NT2/D1 (cell line): ENCODE measurements around the gene TGFB1I1.

Experiments
- DNase-seq: peaks from one replicate; pipeline ENCODE4 v3.0.0-alpha.2; 2011; ENCODE audit warnings: low read depth, low spot score
- H3K27me3 ChIP-seq: 2 replicates; pipeline ENCODE4 v1.6.0; 2011; ENCODE audit warnings: mild to moderate bottlenecking; ENCODE audit not compliant: insufficient read length, insufficient read depth
- H3K36me3 ChIP-seq: 2 replicates; pipeline ENCODE4 v1.6.1; 2011; ENCODE audit warnings: mild to moderate bottlenecking, low read length, mixed read lengths; ENCODE audit not compliant: insufficient read depth, insufficient read length
- H3K4me1 ChIP-seq: 2 replicates; pipeline ENCODE4 v1.5.1; 2011; ENCODE audit not compliant: insufficient read depth, insufficient read length
- H3K4me3 ChIP-seq: 2 replicates; pipeline ENCODE4 v1.5.1; 2011; ENCODE audit warnings: low read depth; ENCODE audit not compliant: insufficient read length
- H3K9ac ChIP-seq: 2 replicates; pipeline ENCODE4 v1.6.0; 2011; ENCODE audit warnings: low read depth; ENCODE audit not compliant: insufficient read length
- H3K9me3 ChIP-seq: 2 replicates; pipeline ENCODE4 v1.5.1; 2011; ENCODE audit warnings: mild to moderate bottlenecking, low read length; ENCODE audit not compliant: insufficient read depth
- SUZ12 ChIP-seq: IDR thresholded peaks from 2 replicates; pipeline ENCODE4 v1.6.1; 2011; ENCODE audit not compliant: insufficient read length, insufficient read depth; ENCODE audit errors: extremely low read depth
- YY1 ChIP-seq: IDR thresholded peaks from 2 replicates; pipeline ENCODE4 v1.6.1; 2011; ENCODE audit not compliant: insufficient read length, insufficient read depth
- ZNF274 ChIP-seq: IDR thresholded peaks from 2 replicates; pipeline ENCODE4 v1.6.1; 2011; ENCODE audit warnings: mild to moderate bottlenecking, low read depth, low read length

The TGFB1I1 gene

GRCh38 chr16:31504159-31504558 lies 32.2 kb downstream of the TGFB1I1 start:
- DNase-seq: no peak
- TF ChIP-seq ZNF274 (no peak), SUZ12 (no peak), YY1 (no peak)
- peaks cover 38% of the 10 kb centered on the region for H3K36me3 ChIP-seq
- no peaks in the 10 kb centered on the region for H3K4me1 ChIP-seq
- no peak overlapping the region for H3K4me3 ChIP-seq
- H3K27me3 ChIP-seq: no peaks in the 10 kb centered on the region
- no peak overlapping the region for H3K9ac ChIP-seq
- H3K9me3 ChIP-seq: no peaks in the 10 kb centered on the region

- no peak for DNase-seq
- Histone ChIP-seq H3K4me1 (no peaks in the 10 kb centered on the region), H3K4me3 (no peak overlapping the region), H3K27me3 (no peaks in the 10 kb centered on the region), H3K9me3 (no peaks in the 10 kb centered on the region), H3K9ac (no peak overlapping the region), H3K36me3 (peaks cover 26% of the 10 kb centered on the region)
- TF ChIP-seq YY1: no peak
- no peak for TF ChIP-seq SUZ12
- no peak for TF ChIP-seq ZNF274
These were observed 33.5 kb downstream of the TGFB1I1 start for GRCh38 chr16:31505483-31505882.

- H3K9me3 ChIP-seq: 0 out of 2 replicates have a peak, but pooled peaks cover 2% of the 10 kb centered on the region
- peak overlapping the region; percentile 96 for H3K4me3 ChIP-seq
- DNase-seq: no peak
- peak overlapping the region; percentile 96 for H3K9ac ChIP-seq
- TF ChIP-seq ZNF274 (no peak), YY1 (no peak), SUZ12 (no peak)
- peaks cover 25% of the 10 kb centered on the region for H3K36me3 ChIP-seq
- no peaks in the 10 kb centered on the region for H3K4me1 ChIP-seq
- H3K27me3 ChIP-seq: no peaks in the 10 kb centered on the region
These were observed 35.6 kb downstream of the TGFB1I1 start for GRCh38 chr16:31507617-31507928.

GRCh38 chr16:31507929-31508705 lies 36.2 kb downstream of the TGFB1I1 start, which contains the start of gene RUSF1:
Gene RUSF1 (minus strand): TSS chr16:31508391. CDS start chr16:31508373, 18 bp downstream.
- H3K9me3 ChIP-seq: 0 out of 2 replicates have a peak, but pooled peaks cover 3% of the 10 kb centered on the region
- H3K4me1 ChIP-seq: no peaks in the 10 kb centered on the region
- peak within 1 kb of the TSS; percentile 96 for H3K4me3 ChIP-seq
- H3K9ac ChIP-seq: peak within 1 kb of the TSS; percentile 96
- DNase-seq: peak; percentile 89
- H3K36me3 ChIP-seq: peaks cover 25% of the 10 kb centered on the region
- no peaks in the 10 kb centered on the region for H3K27me3 ChIP-seq
- TF ChIP-seq YY1 (peak; percentile 63), ZNF274 (no peak), SUZ12 (no peak)

- TF ChIP-seq SUZ12: no peak
- no peak for TF ChIP-seq YY1
- no peak for TF ChIP-seq ZNF274
- H3K4me1 ChIP-seq: no peaks in the 10 kb centered on the region
These were observed 36.8 kb downstream of the TGFB1I1 start for GRCh38 chr16:31508706-31509195.

GRCh38 chr16:31513126-31513525 lies 41.2 kb downstream of the TGFB1I1 start:
- no peaks in the 10 kb centered on the region for H3K4me1 ChIP-seq
- H3K27me3 ChIP-seq: no peaks in the 10 kb centered on the region
- peaks cover 15% of the 10 kb centered on the region; the same call in 1 of the 2 replicates for H3K9me3 ChIP-seq
- TF ChIP-seq YY1: no peak
- no peak overlapping the region for H3K9ac ChIP-seq
- H3K36me3 ChIP-seq: no peaks in the 10 kb centered on the region
- H3K4me3 ChIP-seq: no peak overlapping the region
- DNase-seq: no peak

More at GRCh38 chr16:31508706-31509195, 36.8 kb downstream of the TGFB1I1 start:
- H3K9ac ChIP-seq: peak overlapping the region; percentile 94
- DNase-seq: no peak
- peaks cover 25% of the 10 kb centered on the region for H3K36me3 ChIP-seq
- H3K4me3 ChIP-seq: peak overlapping the region; percentile 96
- H3K27me3 ChIP-seq: no peaks in the 10 kb centered on the region
- 0 out of 2 replicates have a peak, but pooled peaks cover 3% of the 10 kb centered on the region for H3K9me3 ChIP-seq

GRCh38 chr16:31513884-31514283 lies 41.9 kb downstream of the TGFB1I1 start:
- no peak overlapping the region for H3K9ac ChIP-seq

More at GRCh38 chr16:31513884-31514283, 41.9 kb downstream of the TGFB1I1 start:
- H3K9me3 ChIP-seq: peaks cover 17% of the 10 kb centered on the region; the same call in 1 of the 2 replicates
- H3K4me3 ChIP-seq: no peak overlapping the region
- H3K4me1 ChIP-seq: no peaks in the 10 kb centered on the region
- TF ChIP-seq YY1: no peak
- TF ChIP-seq ZNF274: no peak
- TF ChIP-seq SUZ12: no peak
- no peaks in the 10 kb centered on the region for H3K27me3 ChIP-seq
- DNase-seq: no peak
- H3K36me3 ChIP-seq: no peaks in the 10 kb centered on the region
